ENCODE data around the gene NEK9. TPM values are rescaled to one million over a fixed set of nuclear protein-coding genes. Genes with fewer than 3 reads are reported as not detected.

Gene NEK9
- total and polyA plus RNA-seq, 10 of the 15 experiments (the other 5 are each of a cell fraction or from before 2014, with no cell fraction given) = 6.0 to 78.8 (median 44.7) TPM

- Histone ChIP-seq H3K9me3 (replicated peaks; ENCODE audit: control insufficient read depth, insufficient read depth, low read length) (no peaks in the 10 kb centered on the region), H3K4me1 (ENCODE audit: control insufficient read depth, insufficient read depth, low read length) (peaks cover 18% of the 10 kb centered on the region), H3K9ac (ENCODE audit: control insufficient read depth, insufficient read depth, low read length) (no peak overlapping the region), H3K36me3 (ENCODE audit: control insufficient read depth in 2 of 2, insufficient read depth in 2 of 2, low read length in 1 of 2) (peaks cover 5 to 15% of the 10 kb centered on the region in 2 experiments; a peak in 3 of 4 replicates), H3K27ac (ENCODE audit: control insufficient read depth, insufficient read depth) (peak overlapping the region; percentile 48), H2AFZ (ENCODE audit: control insufficient read depth, low read depth, low read length) (no peak overlapping the region), H3K27me3 (replicated peaks in 1 of 2; ENCODE audit: control insufficient read depth in 2 of 2, insufficient read depth in 2 of 2, low read length in 1 of 2) (no peaks in the 10 kb centered on the region), H4K20me1 (ENCODE audit: control insufficient read depth, insufficient read depth) (no peaks in the 10 kb centered on the region), H3K79me2 (ENCODE audit: control insufficient read depth, insufficient read depth, low read length) (peaks cover 17% of the 10 kb centered on the region), H3K4me3 (no peak overlapping the region), H3K4me2 (ENCODE audit: control insufficient read depth, insufficient read depth) (peak overlapping the region; percentile 76; the same call in 1 of the 2 replicates)
- FAIRE-seq (no peak), ATAC-seq (no peak), DNase-seq (ENCODE audit: low read depth, low spot score) (no peak)
- no peak for TF ChIP-seq SMAD1 (IDR thresholded peaks at IDR 0.05; ENCODE audit: low read depth, partially characterized antibody)
- TF ChIP-seq GATAD2B (conservative IDR thresholded peaks at IDR 0.05; ENCODE audit: low read depth) = no peak
- no peak for TF ChIP-seq FOXK2 (IDR thresholded peaks at IDR 0.05)
- TF ChIP-seq POLR2AphosphoS2 (IDR thresholded peaks at IDR 0.05; ENCODE audit: low read depth, low read length) = no peak
- TF ChIP-seq RAD51 (IDR thresholded peaks at IDR 0.05) = no peak
- TF ChIP-seq YBX1 (IDR thresholded peaks at IDR 0.05) = no peak
- TF ChIP-seq ESRRA (IDR thresholded peaks at IDR 0.05; ENCODE audit: low read length) = no peak
- no peak for TF ChIP-seq BCL3 (IDR thresholded peaks at IDR 0.05; ENCODE audit: borderline replicate concordance, insufficient read depth, low read depth, low read length, poor library complexity, severe bottlenecking)
- TF ChIP-seq ASH2L (IDR thresholded peaks at IDR 0.05; ENCODE audit: borderline replicate concordance, low read depth) = no peak
- no peak for TF ChIP-seq ATF3 (IDR thresholded peaks at IDR 0.05; ENCODE audit: borderline replicate concordance, extremely low read depth, low read depth, low read length)
- no peak for TF ChIP-seq CHD1 (IDR thresholded peaks at IDR 0.05; ENCODE audit: low read depth, low read length)
- TF ChIP-seq SKIL (IDR thresholded peaks at IDR 0.05; ENCODE audit: low read depth, poor library complexity, severe bottlenecking) = no peak
- in situ Hi-C loops (cut with MboI) = no loop called here
- CTCF ChIA-PET = interaction anchor here (0.7 to 11.5 kb wide), 8 partner anchors 10 to 349 kb away, joined by 3 to 227 read pairs (median 5); no protein-coding TSS in a partner anchor
- intact Hi-C loops (cut with micrococcal nuclease; ENCODE audit: unreplicated experiment) = loop anchor here (5.0 to 10.0 kb wide), 4 partner anchors 93 to 516 kb away; no protein-coding TSS in a partner anchor
- RAD21 ChIA-PET (ENCODE audit: unreplicated experiment) = interaction anchor here (0.7 to 7.7 kb wide), 8 partner anchors 12 to 438 kb away, joined by 3 to 57 read pairs (median 4); partner anchors contain the start of gene NEK9
- SMC1A ChIA-PET (ENCODE audit: uncharacterized antibody, unreplicated experiment) = interaction anchor here (0.6 to 5.3 kb wide), 13 partner anchors 10 to 349 kb away, joined by 3 to 23 read pairs (median 4); partner anchors contain the start of gene NEK9
- POLR2A ChIA-PET = no interaction called here
- BruUV-seq (replicated peaks) = no TSS peak
- WGBS (ENCODE audit: insufficient coverage, insufficient replicate concordance, low lambda C conversion rate, missing lambda C conversion rate) = 100% methylated on average over 2 of the region's 2 CpGs
These were observed 12.3 kb upstream of the NEK9 start for GRCh38 chr14:75139185-75139584.
